PC-9 (cell line): ENCODE measurements around the gene GPR137B. TPM values are rescaled to one million over a fixed set of nuclear protein-coding genes. Genes with fewer than 3 reads are reported as not detected.

Source experiments
- BruUV-seq: library from RNA; stranded (reverse); fragments of 400-500 nt; replicated peaks from 2 replicates; lab custom pipeline; 2021; lab: Mats Ljungman, UMichigan
- CTCF ChIA-PET: fragments of 300-600 bp; sonication (Branson Sonifier 250); formaldehyde crosslinking; loops from one replicate; lab custom pipeline; 2022; ENCODE audit warnings: antibody characterized with exemption; lab: Charles Lee
- POLR2A ChIA-PET: fragments of 300-600 bp; sonication (Branson Sonifier 250); formaldehyde crosslinking; loops from one replicate; lab custom pipeline; 2022; ENCODE audit warnings: antibody characterized with exemption; ENCODE audit not compliant: unreplicated experiment; lab: Charles Lee
- DNase-seq, 2 experiments: peaks; one replicate each; pipeline versions ENCODE4 v3.0.0 to v3.0.0-alpha.2; 2015 to 2022; ENCODE audit warnings: mixed read lengths in 1 of 2
- H2AFZ ChIP-seq: fragments of 200-600 bp; sonication (generic); 2 replicates; pipeline ENCODE4 v1.8.1; 2017; ENCODE audit warnings: antibody characterized with exemption
- H3F3A ChIP-seq: fragments of 200-600 bp; sonication (generic); 2 replicates; pipeline ENCODE4 v1.8.1; 2017; ENCODE audit warnings: antibody characterized with exemption, mild to moderate bottlenecking, low read depth; ENCODE audit not compliant: insufficient read depth
- H3K27ac ChIP-seq: fragments of 200-600 bp; sonication (generic); 2 replicates; pipeline ENCODE4 v1.6.1; 2016; ENCODE audit warnings: mixed run types
- H3K27me3 ChIP-seq: fragments of 200-600 bp; sonication (generic); 2 replicates; pipeline ENCODE4 v1.6.1; 2016; ENCODE audit warnings: low read depth, mixed run types; ENCODE audit not compliant: insufficient read depth
- H3K36me3 ChIP-seq: fragments of 200-600 bp; sonication (generic); 2 replicates; pipeline ENCODE4 v1.6.1; 2016; ENCODE audit warnings: low read depth, mixed run types
- H3K4me1 ChIP-seq: fragments of 200-600 bp; sonication (generic); replicated peaks from 2 replicates; pipeline ENCODE4 v1.6.1; 2016; ENCODE audit warnings: mixed run types; ENCODE audit not compliant: insufficient read depth
- H3K4me2 ChIP-seq: fragments of 200-600 bp; sonication (generic); 2 replicates; pipeline ENCODE4 v1.6.1; 2017; ENCODE audit warnings: mixed run types
- H3K4me3 ChIP-seq: fragments of 200-600 bp; sonication (generic); 2 replicates; pipeline ENCODE4 v1.6.1; 2016; ENCODE audit warnings: mixed run types
- H3K79me2 ChIP-seq: fragments of 200-600 bp; sonication (generic); 2 replicates; pipeline ENCODE4 v1.6.1; 2017; ENCODE audit warnings: low read depth, mixed run types
- H3K9me2 ChIP-seq: fragments of 200-600 bp; sonication (generic); 2 replicates; pipeline ENCODE4 v1.8.1; 2017; ENCODE audit warnings: mild to moderate bottlenecking; ENCODE audit not compliant: insufficient read depth
- H3K9me3 ChIP-seq: fragments of 200-600 bp; sonication (generic); 2 replicates; pipeline ENCODE4 v1.8.1; 2016; ENCODE audit warnings: low read depth; ENCODE audit not compliant: insufficient read depth
- H4K20me1 ChIP-seq: fragments of 200-600 bp; sonication (generic); 2 replicates; pipeline ENCODE4 v1.8.1; 2017; ENCODE audit not compliant: insufficient read depth
- EZH2 ChIP-seq: fragments of 200-600 bp; sonication (generic); IDR thresholded peaks from 2 replicates; pipeline ENCODE4 v1.8.0; 2017; ENCODE audit warnings: antibody characterized with exemption, low read depth
- intact Hi-C: fragments of 100-400 bp; cut with micrococcal nuclease; formaldehyde crosslinking; loops from one replicate; pipeline ENCODE4 v1.10.0; 2022; ENCODE audit not compliant: unreplicated experiment
- total RNA-seq: library from RNA; stranded (reverse); gene quantifications from 2 replicates; pipeline ENCODE4 v1.2.3, GENCODE V29; 2021
- TF ChIP-seq, protein P1 (sequence below): fragments of 200-600 bp; sonication (generic); conservative IDR thresholded peaks from 2 replicates; pipeline ENCODE4 v1.6.1; 2017; ENCODE audit warnings: mixed run types, antibody characterized with exemption, mild to moderate bottlenecking, moderate library complexity

Gene GPR137B
- total RNA-seq, 1 experiment from 2014 or later: not detected

GRCh38 chr1:236154671-236155398, 12.5 kb downstream of the GPR137B start:
- TF ChIP-seq EZH2: no peak
- TF ChIP-seq, protein P1, sequence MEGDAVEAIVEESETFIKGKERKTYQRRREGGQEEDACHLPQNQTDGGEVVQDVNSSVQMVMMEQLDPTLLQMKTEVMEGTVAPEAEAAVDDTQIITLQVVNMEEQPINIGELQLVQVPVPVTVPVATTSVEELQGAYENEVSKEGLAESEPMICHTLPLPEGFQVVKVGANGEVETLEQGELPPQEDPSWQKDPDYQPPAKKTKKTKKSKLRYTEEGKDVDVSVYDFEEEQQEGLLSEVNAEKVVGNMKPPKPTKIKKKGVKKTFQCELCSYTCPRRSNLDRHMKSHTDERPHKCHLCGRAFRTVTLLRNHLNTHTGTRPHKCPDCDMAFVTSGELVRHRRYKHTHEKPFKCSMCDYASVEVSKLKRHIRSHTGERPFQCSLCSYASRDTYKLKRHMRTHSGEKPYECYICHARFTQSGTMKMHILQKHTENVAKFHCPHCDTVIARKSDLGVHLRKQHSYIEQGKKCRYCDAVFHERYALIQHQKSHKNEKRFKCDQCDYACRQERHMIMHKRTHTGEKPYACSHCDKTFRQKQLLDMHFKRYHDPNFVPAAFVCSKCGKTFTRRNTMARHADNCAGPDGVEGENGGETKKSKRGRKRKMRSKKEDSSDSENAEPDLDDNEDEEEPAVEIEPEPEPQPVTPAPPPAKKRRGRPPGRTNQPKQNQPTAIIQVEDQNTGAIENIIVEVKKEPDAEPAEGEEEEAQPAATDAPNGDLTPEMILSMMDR: no peak
- Histone ChIP-seq H3K4me2 (no peak overlapping the region), H3K9me2 (no peaks in the 10 kb centered on the region), H4K20me1 (no peaks in the 10 kb centered on the region), H3K79me2 (no peaks in the 10 kb centered on the region), H3K4me1 (no peaks in the 10 kb centered on the region), H3K27me3 (0 out of 2 replicates have a peak, but pooled peaks cover 3% of the 10 kb centered on the region), H3K4me3 (no peak overlapping the region), H3K9me3 (no peaks in the 10 kb centered on the region), H3K27ac (no peak overlapping the region), H3F3A (no peaks in the 10 kb centered on the region), H2AFZ (no peak overlapping the region), H3K36me3 (no peaks in the 10 kb centered on the region)
- DNase-seq: no peak
- ChIA-PET POLR2A (no interaction called here), CTCF (no interaction called here)
- BruUV-seq: no TSS peak
- intact Hi-C loops: no loop called here

- no peak for DNase-seq
- no peak overlapping the region for H3K4me2 ChIP-seq
- ChIA-PET CTCF (no interaction called here), POLR2A (no interaction called here)
- BruUV-seq: no TSS peak
- no peaks in the 10 kb centered on the region for H3K9me2 ChIP-seq
- intact Hi-C loops: no loop called here
- H3K4me3 ChIP-seq: no peak overlapping the region
- H4K20me1 ChIP-seq: no peaks in the 10 kb centered on the region
- no peaks in the 10 kb centered on the region for H3K9me3 ChIP-seq
- no peaks in the 10 kb centered on the region for H3K79me2 ChIP-seq
- H2AFZ ChIP-seq: no peak overlapping the region
- no peaks in the 10 kb centered on the region for H3K36me3 ChIP-seq
- TF ChIP-seq, protein P1: no peak
- TF ChIP-seq EZH2: no peak
- no peak overlapping the region for H3K27ac ChIP-seq
- H3K27me3 ChIP-seq: 0 out of 2 replicates have a peak, but pooled peaks cover 3% of the 10 kb centered on the region
- H3K4me1 ChIP-seq: no peaks in the 10 kb centered on the region
- no peaks in the 10 kb centered on the region for H3F3A ChIP-seq
Measured at GRCh38 chr1:236155399-236155767, 13.0 kb downstream of the GPR137B start.

GRCh38 chr1:236155841-236156503, 13.6 kb downstream of the GPR137B start:
- no peaks in the 10 kb centered on the region for H3K79me2 ChIP-seq
- H3K4me3 ChIP-seq: no peak overlapping the region
- DNase-seq: no peak
- H3K9me3 ChIP-seq: no peaks in the 10 kb centered on the region
- TF ChIP-seq EZH2: no peak
- TF ChIP-seq, protein P1: no peak
- H3F3A ChIP-seq: no peaks in the 10 kb centered on the region
- intact Hi-C loops: no loop called here
- no peak overlapping the region for H3K4me2 ChIP-seq
- H3K27ac ChIP-seq: no peak overlapping the region
- CTCF ChIA-PET: no interaction called here
- no TSS peak for BruUV-seq
- no peaks in the 10 kb centered on the region for H3K4me1 ChIP-seq
- H3K27me3 ChIP-seq: 0 out of 2 replicates have a peak, but pooled peaks cover 3% of the 10 kb centered on the region
- no peaks in the 10 kb centered on the region for H3K9me2 ChIP-seq
- no peaks in the 10 kb centered on the region for H3K36me3 ChIP-seq
- H2AFZ ChIP-seq: no peak overlapping the region
- H4K20me1 ChIP-seq: no peaks in the 10 kb centered on the region
- POLR2A ChIA-PET: no interaction called here
